Measurements from ENCODE around the gene CASTOR2.
"Not testable (repeated sequence)": the region's sequence is repeated elsewhere in the genome, so short reads cannot be mapped to it uniquely, and the experiment has no call there.

CASTOR2 gene

DNA sequence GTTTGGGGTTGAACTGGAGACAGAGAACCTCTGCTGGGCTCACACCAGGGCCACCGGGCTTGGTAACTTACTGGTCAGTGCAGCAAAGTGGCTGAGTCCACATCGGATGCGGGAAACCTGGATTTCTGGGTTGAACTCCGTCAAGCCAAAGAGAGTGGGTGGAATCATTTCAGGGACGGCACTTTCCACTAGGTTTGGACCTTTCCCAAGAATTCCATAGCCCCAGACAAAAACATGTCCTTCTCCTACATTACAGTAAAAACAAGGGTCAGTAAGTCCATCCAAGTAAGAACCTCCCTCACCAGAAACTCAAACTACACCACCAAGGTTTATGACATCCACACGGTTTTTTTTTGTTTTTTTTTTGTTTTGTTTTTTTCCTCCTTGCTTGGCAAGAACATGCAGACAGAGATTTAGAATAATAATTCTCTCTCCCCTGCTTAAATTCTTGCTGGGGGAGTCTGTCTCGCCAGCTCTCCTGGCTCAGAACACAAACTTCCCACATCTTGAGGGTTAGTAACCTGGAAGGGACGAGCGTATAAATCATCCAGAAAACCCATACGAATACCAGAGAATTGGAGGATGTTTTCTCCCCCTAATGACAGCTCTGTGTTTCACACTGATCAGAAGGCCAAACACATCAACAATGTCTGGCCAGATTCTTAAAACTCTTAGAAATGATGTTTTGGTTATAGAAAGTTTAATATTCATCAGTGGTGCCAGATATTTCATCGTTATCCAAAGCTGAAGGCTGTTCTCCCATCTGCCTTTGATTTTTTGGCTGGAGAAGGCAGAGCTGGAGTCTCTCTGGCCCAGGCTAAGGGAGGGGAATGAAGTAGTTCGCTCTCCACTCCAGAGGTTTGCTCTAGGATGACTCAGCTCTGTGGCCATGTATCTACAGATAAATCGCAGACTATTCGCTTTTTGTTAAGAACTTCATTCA, 91.6 kb downstream of the CASTOR2 start:
- no peak for DNase-seq

DNA sequence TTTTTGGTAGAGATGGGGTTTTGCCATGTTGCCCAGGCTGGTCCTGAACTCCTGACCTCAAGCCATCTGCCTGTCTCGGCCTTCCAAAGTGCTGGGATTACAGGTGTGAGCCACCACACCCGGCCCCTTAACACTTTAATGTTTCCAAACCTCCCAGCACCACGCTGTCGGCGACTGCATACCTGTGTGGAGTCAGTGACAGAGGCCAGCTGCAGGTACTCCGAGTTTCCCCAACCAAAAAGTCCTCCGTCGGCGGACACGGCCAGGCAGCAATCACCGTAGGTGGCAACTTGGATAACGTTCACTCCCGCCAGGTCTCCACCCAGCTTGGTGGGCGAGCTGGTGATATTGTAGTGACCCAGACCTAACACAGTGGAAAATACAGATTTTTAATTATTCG, 93.9 kb downstream of the CASTOR2 start:
- no peak for DNase-seq

DNA sequence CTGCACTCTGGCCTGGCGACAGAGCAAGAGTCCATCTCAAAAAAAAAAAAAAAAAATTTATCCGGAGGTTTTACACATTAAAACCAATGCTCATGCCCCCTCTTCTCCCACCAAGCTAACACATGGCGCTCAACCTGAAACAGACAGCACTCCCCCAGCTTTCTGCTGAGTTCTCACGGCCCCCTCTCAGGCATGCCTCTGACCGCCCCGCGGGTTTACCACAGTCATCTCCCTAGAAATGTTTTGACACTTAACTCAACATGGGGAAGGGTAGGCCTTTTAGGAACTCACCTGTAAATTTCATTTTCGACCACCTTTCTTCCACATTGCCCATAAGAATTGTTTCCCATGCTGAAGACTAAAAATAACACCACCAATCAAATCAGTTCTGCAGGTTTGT, 99.8 kb downstream of the CASTOR2 start:
- DNase-seq, result no peak

DNA sequence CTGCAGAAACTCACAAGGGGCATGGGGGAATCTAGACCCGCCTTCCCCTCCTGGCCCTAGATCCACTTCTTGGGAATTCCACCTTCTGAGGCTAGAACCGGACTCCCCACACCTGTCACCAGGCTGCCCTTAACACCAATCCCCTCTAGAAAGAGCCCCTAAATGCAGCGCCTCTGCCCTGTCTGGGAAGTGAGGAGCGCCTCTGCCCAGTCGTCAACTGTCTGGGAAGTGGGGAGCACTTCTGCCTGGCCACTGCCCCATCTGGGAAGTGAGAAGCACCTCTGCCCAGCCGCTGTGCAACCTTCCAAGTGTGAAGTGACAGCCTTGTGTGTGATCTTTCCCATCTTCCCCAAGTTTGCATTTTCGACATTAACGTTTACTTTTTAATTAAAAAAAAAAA, 100.3 kb downstream of the CASTOR2 start:
- DNase-seq, result no peak

DNA sequence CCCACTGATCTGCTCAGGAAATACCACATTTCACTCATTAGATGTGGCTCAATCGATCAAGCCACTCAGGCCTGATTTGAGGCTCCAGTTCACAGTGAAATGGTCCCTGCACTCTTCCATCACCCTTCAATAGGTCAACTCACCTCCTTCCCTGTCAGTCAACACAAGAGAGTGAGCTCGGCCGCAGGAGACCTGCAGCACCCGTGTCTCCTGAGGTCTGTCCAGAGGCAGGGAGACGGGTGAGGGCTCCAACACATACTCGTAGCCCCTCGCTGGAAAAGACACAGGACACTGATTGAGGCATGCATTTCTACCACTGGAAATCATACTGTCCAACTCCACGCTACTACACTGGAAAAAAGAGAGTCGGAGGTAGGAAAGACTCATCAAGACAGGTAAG, 102.0 kb downstream of the CASTOR2 start:
- no peak for DNase-seq

DNA sequence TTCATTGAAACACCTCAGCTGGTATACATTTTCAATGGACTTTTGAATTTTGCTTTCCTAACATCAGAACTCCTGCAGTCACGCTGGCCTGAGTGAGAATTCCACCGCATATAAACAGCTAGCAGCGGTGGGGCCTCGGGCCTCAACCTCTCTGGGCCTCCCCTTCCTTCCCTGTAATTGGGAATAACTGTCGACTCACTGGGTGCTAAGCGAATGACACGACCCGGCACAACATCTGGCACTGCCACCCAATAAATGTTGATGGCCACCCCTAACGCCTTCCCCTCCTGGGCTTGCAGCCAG, 108.4 kb downstream of the CASTOR2 start:
- DNase-seq, result no peak

DNA sequence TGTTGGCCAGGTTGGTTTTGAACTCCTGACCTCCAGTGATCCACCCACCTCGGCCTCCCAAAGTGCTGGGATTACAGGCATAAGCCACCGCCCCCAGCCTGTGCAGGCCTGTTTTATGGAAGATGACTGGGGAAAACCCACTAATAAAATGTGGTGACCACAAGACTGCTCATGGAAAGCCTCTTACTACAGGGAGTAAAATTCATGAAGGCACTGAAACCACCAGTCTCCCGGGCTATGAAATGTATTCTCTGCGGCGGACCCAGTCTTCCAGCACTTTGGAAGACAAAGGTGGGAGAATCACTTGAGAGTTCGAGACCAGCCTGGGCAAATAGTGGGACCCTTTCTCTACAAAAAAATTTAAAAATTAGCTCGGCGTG, 109.7 kb downstream of the CASTOR2 start:
- not testable (repeated sequence) for DNase-seq
